Gastrocnemius medialis (tissue), 4 donors: Measurements from ENCODE around the gene SPRED2. TPM values are rescaled to one million over a fixed set of nuclear protein-coding genes. Genes with fewer than 3 reads are reported as not detected.

Source experiments
- ATAC-seq, 2 donors: fragments of 150-250 bp; one replicate each; pipeline ENCODE4 v1.9.1; 2016
- DNase-seq, 2 donors: peaks; one replicate each; pipeline ENCODE4 v3.0.0-alpha.2; 2019
- H3K27ac ChIP-seq, 4 donors: fragments of 200-600 bp; sonication (generic); 1 replicate in 1 of 4; 2 replicates in 3 of 4; pipeline ENCODE4 v1.5.1; 2016 to 2018; ENCODE audit warnings: mild to moderate bottlenecking in 2 of 4, moderate library complexity in 1 of 4
- H3K27me3 ChIP-seq, 3 donors: fragments of 200-600 bp; sonication (generic) in 2 of 3; 1 replicate in 1 of 3; 2 replicates in 2 of 3; pipeline versions ENCODE4 v1.5.1 to v1.6.0; 2016 to 2019; ENCODE audit warnings: mild to moderate bottlenecking in 1 of 3, moderate library complexity in 1 of 3
- H3K36me3 ChIP-seq, 2 donors: fragments of 200-600 bp; sonication (generic) in 1 of 2; one replicate each; pipeline ENCODE4 v1.5.1; 2017 to 2018
- H3K4me1 ChIP-seq, 2 donors: fragments of 200-600 bp; sonication (generic) in 1 of 2; one replicate each; pipeline ENCODE4 v1.5.1; 2016 to 2017; ENCODE audit warnings: mild to moderate bottlenecking in 2 of 2
- H3K4me3 ChIP-seq, 4 donors: fragments of 200-600 bp; sonication (generic) in 3 of 4; 1 replicate in 1 of 4; 2 replicates in 3 of 4; pipeline ENCODE4 v1.5.1; 2016 to 2019; ENCODE audit warnings: mild to moderate bottlenecking in 2 of 4
- H3K9me3 ChIP-seq, 3 donors: fragments of 200-600 bp; sonication (generic) in 2 of 3; 1 replicate in 1 of 3; 2 replicates in 2 of 3; pipeline ENCODE4 v1.5.1; 2016 to 2019
- POLR2A ChIP-seq, 2 donors: fragments of 450-650 bp; IDR thresholded peaks; one replicate each; pipeline ENCODE4 v1.6.1; 2017; ENCODE audit warnings: antibody characterized with exemption in 2 of 2, mild to moderate bottlenecking in 2 of 2, moderate library complexity in 2 of 2
- in situ Hi-C, 4 donors: fragments of 200-750 bp; cut with MboI; loops; one replicate each; pipeline versions ENCODE4 v1.15.0 to v1.8.0; 2017; ENCODE audit warnings: low sequenced_read_pairs in 4 of 4
- intact Hi-C: fragments of 100-400 bp; cut with DNase I; formaldehyde crosslinking; loops from one replicate; pipeline ENCODE4 v1.15.1; 2023; ENCODE audit warnings: low total_unique reads
- total RNA-seq, 4 donors: library from RNA; depleted of rRNA; stranded (reverse); fragments of >200 nt; gene quantifications; one replicate each; pipeline versions ENCODE4 v1.1.0 to v1.2.3, GENCODE V29; 2016
- TF ChIP-seq, protein P1 (sequence below), 5 experiments: fragments of 450-650 bp in 3 of 5; fragments of 200-600 bp in 2 of 5; sonication (generic) in 2 of 5; IDR thresholded peaks in 4 of 5; conservative IDR thresholded peaks in 1 of 5; 1 replicate in 4 of 5; 2 replicates in 1 of 5; pipeline ENCODE4 v1.5.1; 2016 to 2019; ENCODE audit warnings: antibody characterized with exemption in 5 of 5, mild to moderate bottlenecking in 3 of 5, moderate library complexity in 3 of 5

The SPRED2 gene
- total RNA-seq, 4 donors from 2014 or later, result 4.1 to 12.5 (median 7.4) TPM

DNA sequence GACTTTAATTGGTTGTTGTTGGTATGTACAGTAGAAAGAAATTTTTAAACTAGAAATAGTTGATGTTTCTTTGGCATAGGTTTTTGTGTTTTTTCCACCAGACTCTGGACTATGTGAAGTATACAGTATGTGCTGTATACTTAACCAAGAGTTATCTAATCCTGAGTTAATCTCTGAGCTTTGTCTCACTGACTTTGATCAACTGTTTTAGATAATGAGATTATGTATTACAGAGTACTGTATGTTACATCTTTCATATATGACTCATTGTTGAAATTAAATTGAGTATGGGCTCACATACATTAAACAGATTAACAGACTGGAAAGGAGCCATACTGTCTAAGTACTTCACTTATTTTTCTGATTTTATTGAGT is 166.7 kb downstream of the SPRED2 start:
- TF ChIP-seq POLR2A (IDR thresholded peaks at IDR 0.05), result no peak
- TF ChIP-seq, protein P1, sequence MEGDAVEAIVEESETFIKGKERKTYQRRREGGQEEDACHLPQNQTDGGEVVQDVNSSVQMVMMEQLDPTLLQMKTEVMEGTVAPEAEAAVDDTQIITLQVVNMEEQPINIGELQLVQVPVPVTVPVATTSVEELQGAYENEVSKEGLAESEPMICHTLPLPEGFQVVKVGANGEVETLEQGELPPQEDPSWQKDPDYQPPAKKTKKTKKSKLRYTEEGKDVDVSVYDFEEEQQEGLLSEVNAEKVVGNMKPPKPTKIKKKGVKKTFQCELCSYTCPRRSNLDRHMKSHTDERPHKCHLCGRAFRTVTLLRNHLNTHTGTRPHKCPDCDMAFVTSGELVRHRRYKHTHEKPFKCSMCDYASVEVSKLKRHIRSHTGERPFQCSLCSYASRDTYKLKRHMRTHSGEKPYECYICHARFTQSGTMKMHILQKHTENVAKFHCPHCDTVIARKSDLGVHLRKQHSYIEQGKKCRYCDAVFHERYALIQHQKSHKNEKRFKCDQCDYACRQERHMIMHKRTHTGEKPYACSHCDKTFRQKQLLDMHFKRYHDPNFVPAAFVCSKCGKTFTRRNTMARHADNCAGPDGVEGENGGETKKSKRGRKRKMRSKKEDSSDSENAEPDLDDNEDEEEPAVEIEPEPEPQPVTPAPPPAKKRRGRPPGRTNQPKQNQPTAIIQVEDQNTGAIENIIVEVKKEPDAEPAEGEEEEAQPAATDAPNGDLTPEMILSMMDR (IDR thresholded peaks at IDR 0.05 in 4 of 5, conservative IDR thresholded peaks at IDR 0.05 in 1 of 5), result no peak
- peaks cover 0 to 39% of the 10 kb centered on the region in 2 donors for H3K36me3 ChIP-seq
- no peak for ATAC-seq
- no peak overlapping the region for H3K27ac ChIP-seq
- H3K27me3 ChIP-seq, result no peaks in the 10 kb centered on the region
- in situ Hi-C loops (loop anchor here (5.0 to 25.0 kb wide), 4 partner anchors 172 to 289 kb away; partner anchors contain the start of gene SPRED2 (in 2 of the 4)), intact Hi-C loops (loop anchor here (1.0 to 2.0 kb wide), 3 partner anchors 165 to 308 kb away; no protein-coding TSS in a partner anchor)
- no peak for DNase-seq
- no peak overlapping the region for H3K4me3 ChIP-seq
- peaks cover 2 to 14% of the 10 kb centered on the region in 2 donors for H3K4me1 ChIP-seq
- H3K9me3 ChIP-seq, result no peaks in the 10 kb centered on the region

DNA sequence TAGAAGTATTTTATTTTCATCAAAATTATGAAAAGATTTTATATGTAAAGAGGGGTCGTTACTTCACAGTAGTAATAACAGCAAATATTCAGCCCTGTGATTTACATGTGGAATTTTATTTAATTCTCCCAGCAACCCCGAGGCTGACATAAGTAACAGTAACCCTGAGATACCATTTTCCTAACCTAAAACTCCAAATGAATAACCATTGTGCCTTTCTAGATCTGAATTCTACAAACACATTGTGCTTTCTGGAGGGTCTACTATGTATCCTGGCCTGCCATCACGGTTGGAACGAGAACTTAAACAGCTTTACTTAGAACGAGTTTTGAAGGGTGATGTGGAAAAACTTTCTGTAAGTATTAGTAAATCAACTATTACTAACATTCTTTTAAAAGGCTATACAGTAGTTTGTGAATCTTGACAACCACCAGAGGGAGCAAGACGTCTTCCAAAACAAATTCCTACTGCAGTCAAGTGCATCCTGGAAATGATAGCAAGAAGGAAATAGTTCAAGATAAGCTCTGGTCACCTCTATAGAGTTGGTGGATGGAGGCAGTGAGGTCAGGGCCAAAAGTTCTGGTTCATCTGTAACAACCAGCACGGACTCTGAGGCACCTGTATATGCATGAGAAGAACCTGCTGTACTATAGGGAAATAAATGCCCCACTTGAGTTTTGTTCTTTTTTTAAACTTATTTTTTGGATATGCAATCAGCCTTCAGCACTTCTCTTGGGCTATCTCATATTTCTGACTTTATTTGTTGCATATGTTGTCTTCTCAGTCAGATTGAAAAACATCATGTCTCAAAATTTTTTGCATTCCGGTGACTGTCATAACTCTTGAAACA is 167.4 kb downstream of the SPRED2 start:
- intact Hi-C loops (loop anchor here (1.0 to 2.0 kb wide), 3 partner anchors 166 to 308 kb away; no protein-coding TSS in a partner anchor), in situ Hi-C loops (loop anchor here (5.0 to 25.0 kb wide), 4 partner anchors 172 to 290 kb away; partner anchors contain the start of gene SPRED2 (in 2 of the 4))
- H3K4me3 ChIP-seq, result no peak overlapping the region
- H3K27me3 ChIP-seq, result no peaks in the 10 kb centered on the region
- H3K4me1 ChIP-seq, result peaks cover 2 to 14% of the 10 kb centered on the region in 2 donors
- DNase-seq (no peak), ATAC-seq (peak; percentile 56 to 75)
- H3K9me3 ChIP-seq, result no peaks in the 10 kb centered on the region
- H3K36me3 ChIP-seq, result peaks cover 0 to 39% of the 10 kb centered on the region in 2 donors
- H3K27ac ChIP-seq, result no peak overlapping the region
- TF ChIP-seq, protein P1 (IDR thresholded peaks at IDR 0.05 in 4 of 5, conservative IDR thresholded peaks at IDR 0.05 in 1 of 5), result peak; percentile 55 to 68 (median 65)
- TF ChIP-seq POLR2A (IDR thresholded peaks at IDR 0.05), result no peak

DNA sequence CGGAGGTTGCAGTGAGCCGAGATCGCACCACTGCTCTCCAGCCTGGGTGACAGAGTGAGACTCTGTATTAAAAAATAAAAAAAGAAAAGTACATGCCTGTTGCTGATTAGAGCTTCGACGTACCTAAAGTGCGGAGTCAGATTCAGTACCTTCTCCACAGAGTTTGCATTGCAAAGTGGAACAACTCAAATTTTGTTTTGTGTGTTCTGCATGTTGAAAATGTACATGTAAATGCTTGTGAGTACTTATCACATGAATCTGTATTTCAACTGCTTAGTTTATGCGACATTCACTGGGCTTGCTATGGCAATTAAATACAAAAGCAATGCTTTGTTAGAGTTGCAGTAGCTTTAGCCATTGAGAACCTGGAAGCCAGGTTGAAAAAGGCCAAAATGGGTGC is 168.4 kb downstream of the SPRED2 start:
- peaks cover 2 to 10% of the 10 kb centered on the region in 2 donors for H3K4me1 ChIP-seq
- in situ Hi-C loops (loop anchor here (5.0 to 25.0 kb wide), 4 partner anchors 173 to 291 kb away; partner anchors contain the start of gene SPRED2 (in 2 of the 4)), intact Hi-C loops (loop anchor here (2.0 kb wide), 1 partner anchor 167 kb away; no protein-coding TSS in a partner anchor)
- H3K9me3 ChIP-seq, result no peaks in the 10 kb centered on the region
- no peak overlapping the region for H3K27ac ChIP-seq
- no peak for DNase-seq
- H3K36me3 ChIP-seq, result peaks cover 0 to 36% of the 10 kb centered on the region in 2 donors
- no peak overlapping the region for H3K4me3 ChIP-seq
- ATAC-seq, result no peak
- no peaks in the 10 kb centered on the region for H3K27me3 ChIP-seq
- TF ChIP-seq POLR2A (IDR thresholded peaks at IDR 0.05), result no peak
- TF ChIP-seq, protein P1 (IDR thresholded peaks at IDR 0.05 in 4 of 5, conservative IDR thresholded peaks at IDR 0.05 in 1 of 5), result no peak

DNA sequence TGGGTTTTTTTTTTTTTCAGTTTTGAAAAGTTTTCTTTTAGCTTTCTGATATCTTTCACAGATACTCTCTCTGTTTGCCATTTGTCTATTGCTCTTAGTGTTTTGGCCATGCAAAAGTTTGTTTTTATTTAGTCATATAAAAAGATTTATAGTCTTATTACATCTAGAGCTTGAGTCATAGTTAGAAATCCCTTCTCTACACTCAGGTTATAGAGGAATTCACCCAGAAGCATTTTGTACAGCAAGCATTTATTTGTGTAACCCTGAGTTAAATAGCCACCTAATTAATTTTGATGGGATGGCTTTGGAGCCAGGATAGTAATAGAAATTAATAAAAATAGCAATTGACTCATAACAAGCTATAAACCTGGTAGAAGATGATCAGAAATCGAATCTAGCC is 169.1 kb downstream of the SPRED2 start:
- no peak for TF ChIP-seq POLR2A (IDR thresholded peaks at IDR 0.05)
- TF ChIP-seq, protein P1 (IDR thresholded peaks at IDR 0.05 in 4 of 5, conservative IDR thresholded peaks at IDR 0.05 in 1 of 5), result no peak
- Histone ChIP-seq H3K9me3 (no peaks in the 10 kb centered on the region), H3K27me3 (no peaks in the 10 kb centered on the region), H3K4me1 (peaks cover 2 to 10% of the 10 kb centered on the region in 2 donors), H3K27ac (no peak overlapping the region), H3K36me3 (peaks cover 0 to 32% of the 10 kb centered on the region in 2 donors), H3K4me3 (no peak overlapping the region)
- ATAC-seq (no peak), DNase-seq (no peak)
- intact Hi-C loops (no loop called here), in situ Hi-C loops (loop anchor here (5.0 to 25.0 kb wide), 4 partner anchors 174 to 292 kb away; partner anchors contain the start of gene SPRED2 (in 2 of the 4))
